GM21390 (cell line): Measurements from ENCODE around the gene KRT4.

ENCODE experiments used
- ATAC-seq: cut with Tn5 transposase; IDR thresholded peaks from one replicate; pipeline ENCODE4 v1.9.1; 2021; ENCODE audit not compliant: unreplicated experiment

KRT4 gene

DNA sequence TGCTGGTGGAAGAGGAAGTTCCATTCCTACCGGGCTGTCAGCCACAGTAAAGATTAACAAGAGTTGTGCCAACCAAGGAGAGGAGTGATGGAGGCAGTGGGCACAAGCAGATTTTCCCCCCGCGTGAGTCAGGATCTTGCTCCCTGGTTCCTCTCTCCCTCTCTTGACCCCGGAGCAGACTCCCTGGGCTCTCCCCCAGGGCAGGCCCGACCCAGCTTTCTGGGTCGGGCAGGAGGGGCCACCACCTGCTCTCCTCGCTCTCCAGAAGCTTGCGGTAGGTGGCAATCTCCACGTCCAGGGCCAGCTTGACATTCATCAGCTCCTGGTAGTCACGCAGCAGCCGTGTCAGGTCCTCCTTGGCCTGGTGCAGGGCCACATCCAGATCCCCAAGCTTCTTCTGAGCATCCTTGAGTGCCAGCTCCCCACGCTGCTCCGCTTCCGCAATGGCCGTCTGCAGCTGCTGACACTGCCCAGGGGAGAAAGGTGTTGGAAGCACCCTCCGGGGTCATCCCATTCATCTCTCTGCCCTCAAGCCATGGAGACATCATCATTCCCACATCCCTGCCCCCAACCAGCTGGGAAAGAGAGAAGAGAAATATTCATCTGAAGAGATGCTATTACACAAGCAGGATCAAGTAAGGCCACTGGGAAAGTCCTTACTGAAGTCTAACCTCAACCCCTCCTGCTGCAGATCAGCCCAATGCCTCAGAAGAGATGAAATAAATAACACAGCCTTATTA, 9.0 kb upstream of the KRT4 start:
- no peak for ATAC-seq

DNA sequence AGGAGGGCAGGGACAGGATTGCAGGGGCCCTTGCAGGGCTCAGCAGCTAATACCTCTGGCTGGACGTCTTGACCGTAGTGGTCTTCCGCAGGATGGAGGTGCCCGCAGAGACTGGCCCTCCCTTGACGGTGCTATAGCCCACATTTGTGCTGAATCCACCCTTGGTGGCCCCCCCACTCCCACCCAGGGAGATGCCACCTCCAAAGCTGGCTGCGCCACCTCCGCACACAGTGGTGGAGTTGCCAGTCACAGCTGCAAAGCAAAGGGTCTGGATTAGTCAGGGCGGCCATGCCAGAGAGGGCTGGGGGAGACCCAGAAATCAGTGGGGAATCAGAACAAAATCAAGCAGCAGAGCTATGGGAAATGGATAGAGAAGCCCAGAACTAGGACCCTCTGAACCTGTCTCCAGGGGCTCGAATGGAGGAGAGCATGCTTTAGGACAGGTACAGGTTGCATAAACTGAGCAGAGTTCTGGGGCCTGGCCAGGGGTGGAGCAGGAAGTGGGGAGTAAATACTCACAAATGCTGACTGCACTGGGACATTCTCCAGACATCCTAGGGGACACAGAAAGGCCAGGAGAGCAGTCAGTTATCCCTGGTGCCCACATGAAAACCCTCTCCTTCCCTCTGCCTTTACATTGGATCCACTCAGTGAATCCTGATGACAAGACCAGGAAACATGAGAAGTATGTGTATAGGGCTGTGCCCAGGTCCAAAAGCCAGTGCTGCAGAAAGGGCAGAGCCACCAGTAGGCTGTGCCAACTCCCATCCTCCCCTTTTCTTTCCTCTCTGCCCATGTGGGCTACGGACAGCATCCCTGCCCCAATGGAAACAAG, 8.1 kb upstream of the KRT4 start:
- ATAC-seq = no peak

DNA sequence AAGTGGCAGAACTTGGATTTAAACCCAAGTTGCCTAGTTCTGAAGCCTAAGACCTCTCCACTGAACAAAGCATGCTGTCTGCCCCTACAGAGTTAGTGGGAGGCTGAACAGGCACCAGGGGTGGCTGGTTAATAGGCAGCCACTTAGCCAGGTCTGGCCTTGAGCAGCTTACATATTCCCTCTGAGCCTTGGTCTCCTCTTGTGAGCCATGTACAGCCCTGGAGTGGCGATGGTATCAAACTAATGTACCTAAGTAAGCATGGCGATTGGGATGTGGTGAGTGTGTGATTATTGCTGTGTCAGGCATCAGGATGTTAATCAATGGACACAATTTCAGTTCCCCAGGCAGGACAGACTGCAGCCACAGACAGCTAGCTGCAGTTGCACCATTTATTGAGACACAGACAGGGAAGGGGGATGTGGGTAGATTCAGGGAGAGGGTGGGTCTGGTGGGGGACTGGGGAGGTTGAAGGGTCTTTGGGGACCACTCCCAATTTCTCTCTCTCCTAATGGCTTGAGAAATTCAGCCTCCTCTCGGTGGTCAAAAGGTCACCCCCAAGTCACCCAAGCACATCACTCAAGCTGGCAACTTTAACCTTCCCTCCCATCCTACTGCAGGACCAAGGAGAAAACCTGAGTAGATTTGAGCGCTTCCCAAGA, 7.3 kb upstream of the KRT4 start:
- no peak for ATAC-seq

DNA sequence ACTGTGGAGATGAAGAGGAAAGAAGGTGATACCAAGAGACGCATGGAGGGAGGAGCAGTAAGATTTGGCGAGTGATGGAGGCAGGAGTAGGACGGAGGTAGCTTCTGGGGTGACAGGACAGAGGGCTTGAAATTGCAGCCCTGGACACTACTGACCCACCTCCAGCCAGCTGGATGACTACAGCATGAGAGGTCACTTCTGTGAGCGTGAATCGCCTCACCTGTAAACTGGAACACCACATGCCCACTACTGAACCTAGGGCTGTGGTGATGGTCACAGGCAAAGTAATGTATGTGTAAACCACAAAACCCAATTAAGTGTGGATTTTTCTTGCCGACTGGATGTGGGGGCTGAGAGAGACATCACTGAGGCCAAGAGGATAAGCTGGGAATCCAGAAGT, 6.6 kb upstream of the KRT4 start:
- no peak for ATAC-seq

DNA sequence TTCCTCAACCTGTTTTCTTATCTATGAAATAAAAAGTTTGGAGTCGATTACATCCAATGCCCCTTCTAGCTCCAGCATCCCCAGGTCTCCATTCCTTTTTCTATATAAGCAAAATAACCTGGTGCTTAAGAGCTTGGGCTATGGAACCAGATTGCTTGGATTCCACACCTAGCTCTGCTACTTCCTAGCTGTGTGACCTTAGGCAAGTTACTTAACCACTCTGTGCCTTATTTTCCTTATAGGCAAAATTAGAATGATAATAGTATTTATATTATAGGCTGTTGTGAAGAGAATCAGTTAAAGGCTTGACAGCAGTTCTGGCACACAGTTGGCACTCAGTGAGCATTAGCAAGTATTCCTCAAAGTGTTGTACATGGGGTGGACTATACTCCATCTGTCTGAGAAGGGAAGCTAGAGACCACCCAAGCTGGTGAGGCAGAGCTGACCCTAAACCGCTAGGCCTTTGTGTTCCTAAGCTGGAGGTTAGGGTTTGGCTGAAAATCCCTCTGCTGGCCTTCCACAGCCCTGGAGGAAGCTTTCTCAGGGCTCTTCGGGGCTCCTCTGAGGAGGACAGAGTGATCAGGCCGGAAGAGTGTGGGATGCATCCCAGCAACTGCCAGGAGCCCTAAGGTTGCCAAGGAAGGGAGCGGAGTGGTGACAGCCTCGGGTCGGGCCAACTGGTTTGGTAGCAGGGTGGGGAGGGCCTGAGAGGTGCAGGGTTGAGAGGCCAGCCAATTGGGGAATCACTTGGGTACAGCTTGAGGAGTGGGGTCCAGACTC, 6.0 kb upstream of the KRT4 start:
- ATAC-seq = no peak

DNA sequence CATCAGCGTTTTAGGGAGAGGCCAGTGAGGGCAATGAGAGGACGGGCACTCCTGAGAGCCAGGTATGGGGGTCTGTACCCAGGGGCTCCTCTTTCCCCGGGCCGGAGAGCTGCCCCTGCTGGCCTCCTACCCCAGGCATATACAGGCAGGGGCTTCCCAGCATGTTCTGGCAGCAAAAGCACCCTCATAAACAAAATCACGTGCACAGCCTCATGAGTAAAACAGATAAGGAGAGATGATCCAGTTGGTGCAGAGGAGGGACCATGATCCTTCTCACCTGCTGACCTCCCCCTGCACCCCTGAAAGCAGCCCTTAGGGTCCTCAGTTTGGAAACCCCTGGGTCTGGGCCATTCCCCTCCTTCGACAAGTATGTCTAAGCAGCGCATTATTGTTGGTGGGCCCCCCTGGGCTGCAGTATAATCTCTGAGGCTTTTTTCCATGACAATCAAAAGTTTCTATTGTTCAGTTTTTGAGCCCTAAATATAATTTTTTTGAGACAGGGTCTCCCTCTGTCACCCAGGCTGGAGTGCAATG, 5.0 kb upstream of the KRT4 start:
- no peak for ATAC-seq

DNA sequence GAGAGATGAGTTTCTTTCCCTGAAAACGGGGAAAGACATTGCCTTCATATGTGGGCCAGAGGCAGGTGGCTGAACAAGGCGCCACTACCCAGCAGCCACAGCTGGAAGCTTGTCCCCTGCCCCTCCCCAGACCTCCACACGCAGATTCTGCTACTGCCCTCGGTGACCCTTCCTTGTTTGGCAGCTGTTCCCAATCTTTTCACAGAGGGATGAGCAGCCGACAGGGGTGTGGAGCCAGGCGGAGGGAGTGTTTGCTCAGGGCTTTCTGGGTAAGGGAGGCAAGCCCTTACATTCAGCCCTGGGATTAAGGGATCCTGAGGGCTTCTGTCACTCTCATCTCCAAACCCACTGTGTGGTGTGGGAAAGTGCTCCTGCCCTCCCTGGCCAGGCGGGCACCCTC, 4.5 kb upstream of the KRT4 start:
- no peak for ATAC-seq

DNA sequence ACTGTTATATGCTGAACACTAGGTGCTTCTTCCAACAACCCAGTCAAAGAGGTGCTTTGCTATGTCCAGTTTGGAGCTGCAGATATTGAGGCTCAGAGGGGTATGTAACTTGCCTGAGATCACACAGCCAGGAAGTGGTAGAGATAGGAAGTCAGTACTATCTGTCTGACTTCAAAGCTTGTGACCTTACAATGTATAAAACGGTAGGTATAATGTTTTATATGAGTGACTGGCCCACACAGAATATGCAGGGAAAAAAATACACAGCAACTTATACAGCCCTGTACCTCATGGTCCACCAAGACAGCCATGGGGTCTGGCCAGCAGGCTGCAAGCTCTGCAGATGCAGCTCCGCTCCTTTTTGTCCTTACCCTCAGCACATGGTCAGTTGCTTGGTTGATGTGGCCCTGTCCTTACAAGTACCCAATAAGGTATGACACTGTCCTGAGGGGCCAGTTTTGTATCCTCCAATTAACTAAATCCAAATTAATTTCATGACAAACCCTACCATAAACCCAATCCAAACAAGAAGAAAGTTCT, 3.9 kb upstream of the KRT4 start:
- no peak for ATAC-seq

DNA sequence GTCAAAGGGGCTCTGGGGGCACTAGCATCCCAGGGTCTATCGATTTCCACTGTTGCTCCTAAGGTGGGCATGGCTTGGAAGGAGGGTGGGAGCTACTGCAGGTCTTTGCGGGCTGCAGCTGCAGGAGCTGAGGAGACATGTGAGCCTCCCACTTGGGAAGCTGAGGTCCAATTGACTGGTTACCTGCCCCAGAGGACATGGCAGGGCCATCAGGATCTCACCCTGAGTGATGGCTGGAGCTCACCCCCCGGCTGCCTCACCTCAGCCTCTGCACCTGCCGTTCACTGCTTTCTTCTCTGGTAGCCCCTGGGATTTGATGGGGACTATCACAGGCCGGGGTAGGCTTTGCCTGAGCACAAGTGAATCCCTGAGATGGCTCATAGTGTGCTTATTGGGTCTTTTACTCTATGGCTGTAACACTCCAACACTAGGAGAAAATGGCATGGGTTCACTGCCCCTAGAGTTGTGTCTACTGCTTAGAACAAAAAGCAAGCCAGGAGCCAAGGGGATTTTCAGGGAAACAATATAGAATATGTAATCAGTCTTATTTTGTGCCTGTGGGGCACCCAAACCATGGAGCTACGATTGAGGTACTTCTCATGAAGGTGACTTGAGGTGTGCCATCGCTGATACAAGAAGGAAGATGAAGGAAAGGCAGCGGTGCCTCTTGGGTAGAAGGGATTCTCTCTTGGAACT, 3.2 kb upstream of the KRT4 start:
- no peak for ATAC-seq

DNA sequence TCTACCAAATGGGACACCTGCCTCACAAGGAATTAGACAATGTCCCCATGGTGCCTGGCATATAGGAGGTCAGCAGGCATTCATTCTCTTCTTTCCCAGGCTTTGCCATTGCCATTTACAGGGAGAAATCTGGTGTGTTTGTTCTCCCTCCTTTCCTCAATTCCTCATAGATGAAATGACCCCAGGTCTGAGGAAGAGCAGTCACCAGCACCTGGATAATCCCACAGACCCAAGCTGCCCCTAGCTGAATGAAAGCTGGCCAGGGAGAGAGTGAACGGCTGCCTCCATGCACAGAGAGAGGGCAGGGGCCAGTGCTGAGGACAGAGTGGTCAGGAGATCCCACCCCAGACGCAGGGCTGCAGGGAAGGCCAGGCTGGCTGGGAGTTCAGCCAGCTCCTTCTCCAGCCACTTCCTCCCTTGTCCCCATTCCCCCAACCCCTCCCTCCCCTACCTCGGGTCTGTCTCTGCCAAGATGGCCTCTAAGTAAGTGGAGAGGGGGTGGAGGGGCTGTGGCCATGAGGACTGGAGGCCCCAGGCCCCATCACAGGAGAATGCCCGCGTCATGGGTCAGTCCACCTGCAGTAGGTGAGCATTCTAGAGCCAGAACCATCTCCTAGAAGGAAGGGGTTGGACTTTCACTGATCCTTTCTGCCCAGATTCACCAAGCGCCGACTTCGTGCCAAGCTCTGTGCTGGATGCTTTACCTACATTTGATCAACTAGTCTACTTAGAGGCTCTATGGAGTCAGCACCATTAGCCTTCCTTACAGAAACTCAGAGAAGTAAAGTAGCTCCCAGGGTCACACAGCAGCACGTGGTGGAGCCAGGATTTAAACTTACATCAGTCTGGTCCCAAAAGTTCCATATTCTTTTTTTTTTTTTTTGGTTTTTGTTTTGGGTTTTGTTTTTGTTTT, 2.0 kb upstream of the KRT4 start:
- no peak for ATAC-seq

DNA sequence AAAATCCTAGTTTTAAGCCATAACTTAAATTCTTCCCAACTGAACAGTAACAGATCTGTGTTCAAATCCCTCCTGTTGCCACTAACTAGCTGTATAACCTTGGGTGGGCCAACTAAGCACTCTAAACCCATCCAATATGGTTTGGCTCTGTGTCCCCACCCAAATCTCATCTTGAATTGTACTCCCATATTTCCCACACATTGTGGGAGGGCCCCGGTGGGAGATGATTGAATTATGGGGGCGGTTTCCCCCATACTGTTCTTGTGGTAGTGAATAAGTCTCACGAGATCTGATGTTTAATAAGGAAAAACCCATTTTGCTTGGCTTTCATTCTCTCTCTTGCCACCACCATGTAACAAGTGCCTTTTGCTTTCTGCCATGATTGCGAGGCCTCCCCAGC, 1.2 kb upstream of the KRT4 start:
- no peak for ATAC-seq

DNA sequence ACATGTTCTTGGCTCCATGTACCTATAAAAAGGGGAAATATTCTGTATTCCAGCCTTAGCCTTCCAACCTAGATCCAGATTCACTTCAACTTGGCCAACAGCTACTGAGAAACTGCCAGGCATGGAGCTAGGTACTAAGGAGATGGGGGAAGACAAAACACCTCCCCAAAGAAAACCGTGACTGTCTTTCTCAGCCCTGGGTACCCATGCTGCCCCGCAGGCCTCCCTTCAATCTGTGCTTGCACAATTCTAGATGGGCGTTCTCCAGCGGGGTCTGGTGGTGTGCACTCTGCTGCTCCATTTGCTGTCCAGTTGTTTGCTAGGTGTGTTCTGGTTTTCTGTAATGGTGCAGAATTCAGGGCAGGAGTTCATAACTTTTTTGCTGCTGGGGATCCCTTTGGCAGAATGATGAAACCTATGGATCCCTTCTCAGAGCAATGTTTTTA, 817 bp upstream of the KRT4 start:
- no peak for ATAC-seq

DNA sequence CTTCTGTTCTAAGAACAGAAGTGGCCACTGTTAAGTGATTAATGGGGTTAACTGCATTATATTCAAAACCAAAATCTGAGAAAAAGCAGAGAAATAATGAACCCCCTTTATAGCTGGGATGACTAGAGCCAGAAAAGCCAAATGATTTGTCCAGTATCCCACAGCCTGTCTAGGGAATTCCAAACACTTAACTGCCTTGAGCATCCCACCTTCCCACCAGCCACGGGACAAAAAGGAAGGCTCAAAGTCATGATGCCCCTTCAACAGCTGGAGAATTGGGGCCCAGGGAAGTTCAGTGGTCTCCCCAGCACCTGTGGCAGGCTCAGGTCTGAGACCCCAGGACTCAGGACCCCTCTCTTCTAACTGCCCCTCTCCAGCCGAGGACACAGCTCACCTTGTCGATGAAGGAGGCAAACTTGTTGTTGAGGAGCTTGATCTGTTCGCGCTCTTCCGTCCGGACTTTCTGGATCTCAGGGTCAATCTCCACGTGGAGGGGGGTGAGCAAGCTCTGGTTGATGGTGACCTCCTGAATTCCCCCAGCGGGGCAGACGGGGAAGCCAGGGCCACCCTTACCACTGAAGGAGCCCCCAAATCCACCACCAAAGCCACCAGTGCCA, 605 bp downstream of the KRT4 start:
- ATAC-seq = no peak

DNA sequence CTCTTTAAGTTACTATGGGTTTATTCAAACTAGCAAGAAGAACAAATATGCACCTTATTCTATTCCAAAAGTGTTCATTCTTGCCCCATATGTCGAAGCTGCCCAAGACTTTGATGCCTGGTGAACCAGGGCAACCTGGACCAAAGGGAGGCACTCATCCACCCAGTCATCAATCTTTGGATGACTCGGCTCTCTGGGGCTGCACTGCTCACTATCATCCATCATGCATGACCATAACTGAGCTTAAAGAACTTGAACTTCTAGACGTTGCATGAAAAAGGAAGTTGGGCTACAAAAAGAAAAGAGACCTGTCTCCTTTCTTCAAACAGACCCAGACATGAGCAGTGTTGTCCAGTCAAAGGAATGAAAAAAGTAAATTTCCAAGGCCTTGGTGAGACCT, 1.2 kb downstream of the KRT4 start:
- ATAC-seq = no peak

DNA sequence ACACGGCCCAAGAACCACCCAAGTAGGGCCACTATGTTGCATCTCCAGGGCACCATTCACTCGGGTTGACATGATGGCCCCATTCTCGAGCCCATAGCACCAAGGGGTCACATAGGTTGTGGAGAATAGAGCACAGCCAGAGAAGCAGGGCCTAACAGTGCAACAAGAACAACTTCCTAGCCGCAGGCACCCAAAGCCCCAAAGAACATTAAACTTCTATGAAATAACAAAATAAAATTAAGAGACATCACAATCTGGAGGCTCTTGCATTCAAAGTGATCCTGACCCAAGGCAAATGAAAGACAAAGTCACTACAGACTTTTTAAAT, 1.9 kb downstream of the KRT4 start:
- no peak for ATAC-seq

DNA sequence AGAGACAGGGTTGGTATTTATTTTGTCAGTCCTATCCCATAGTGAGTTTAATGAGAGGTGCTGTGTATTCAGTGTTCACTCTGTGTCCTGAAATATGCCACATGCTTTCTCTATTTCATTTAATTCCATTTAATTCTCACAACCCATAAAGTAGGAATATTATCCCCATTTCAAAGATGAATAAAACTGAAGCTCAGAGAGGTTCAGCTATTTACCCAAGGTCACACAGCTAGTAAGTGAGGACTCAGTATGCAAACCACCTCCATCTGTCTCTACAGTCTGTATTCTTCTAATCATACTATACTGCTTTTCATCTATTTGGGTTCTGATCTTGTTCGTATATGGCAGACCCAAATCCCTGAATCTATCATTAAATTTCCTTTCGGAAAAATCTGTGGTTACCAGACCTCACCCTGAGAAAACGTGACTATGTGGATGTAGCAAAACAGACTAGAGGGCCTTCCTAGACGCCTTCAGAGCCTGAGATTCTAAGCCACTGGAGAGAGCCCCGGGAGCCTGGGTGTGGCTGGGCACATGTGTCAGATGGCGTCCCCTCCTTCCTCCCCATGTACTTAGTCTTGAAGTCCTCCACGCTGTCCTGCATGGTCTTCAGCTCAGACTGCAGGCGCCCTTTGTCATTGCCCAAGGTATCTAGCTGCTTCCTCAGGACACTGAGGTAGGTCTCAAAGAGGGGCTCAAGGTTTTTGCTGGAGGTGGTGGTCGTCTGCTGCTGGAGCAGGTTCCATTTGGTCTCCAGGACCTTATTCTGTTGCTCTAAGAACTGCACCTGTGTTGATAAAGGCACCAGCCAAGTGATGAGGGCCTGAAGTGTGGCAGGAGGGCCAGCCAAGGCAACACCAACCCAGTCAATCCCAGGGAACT, 2.5 kb downstream of the KRT4 start:
- ATAC-seq = no peak

DNA sequence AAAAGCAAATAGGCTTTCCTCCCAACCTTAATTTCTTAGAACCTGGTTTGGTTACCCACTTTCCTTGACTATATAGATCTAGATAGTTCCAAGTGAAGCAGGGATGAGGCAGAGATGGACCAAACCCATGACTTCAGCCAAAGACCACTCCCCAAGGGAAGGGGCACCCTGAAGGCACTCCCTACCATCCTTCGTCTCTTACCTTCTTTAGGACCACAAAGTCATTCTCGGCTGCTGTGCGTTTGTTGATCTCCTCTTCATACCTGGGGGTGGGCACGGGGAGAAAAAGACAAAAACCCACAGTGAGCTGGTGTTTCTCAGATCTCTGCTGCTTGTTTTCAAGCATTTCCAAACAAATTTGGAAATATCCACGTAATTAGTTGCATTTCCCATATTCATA, 3.4 kb downstream of the KRT4 start:
- ATAC-seq = no peak

DNA sequence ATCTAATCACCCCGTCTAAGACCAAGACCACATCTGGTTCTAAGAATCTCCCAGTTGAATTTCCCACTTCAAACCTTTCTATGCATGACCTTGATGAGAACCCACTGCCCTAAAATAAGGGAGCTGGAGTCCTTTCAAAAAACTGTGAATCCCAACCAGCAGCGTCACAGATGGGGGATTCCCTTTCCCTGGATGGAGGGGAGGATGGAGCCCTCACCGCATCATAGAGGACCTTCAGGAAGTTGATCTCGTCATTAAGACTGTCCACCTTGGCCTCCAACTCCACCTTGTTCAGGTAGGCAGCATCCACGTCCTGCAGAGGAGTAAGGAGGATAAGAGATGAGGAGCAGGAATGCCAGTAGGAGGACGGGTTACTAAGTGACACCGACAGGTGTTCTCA, 4.8 kb downstream of the KRT4 start:
- no peak for ATAC-seq
